DND-41 (cell line): ENCODE data around the gene F11.
"Not testable (repeated sequence)": the region's sequence is repeated elsewhere in the genome, so short reads cannot be mapped to it uniquely, and the experiment has no call there.

ENCODE experiments used
- ATAC-seq: fragments of 200-7000 bp; cut with Tn5 transposase; 3 replicates; pipeline ENCODE4 v1.9.1; 2021; ENCODE audit warnings: low read depth; ENCODE audit not compliant: insufficient read depth
- DNase-seq: peaks from one replicate; pipeline ENCODE4 v3.0.0-alpha.2; 2020
- H2AFZ ChIP-seq: 2 replicates; pipeline ENCODE4 v1.6.0; 2012; ENCODE audit warnings: low read depth, low read length
- H3K27ac ChIP-seq: 2 replicates; pipeline ENCODE4 v1.5.1; 2012; ENCODE audit warnings: low read length, inconsistent platforms
- H3K27me3 ChIP-seq: fragments of 200-600 bp; sonication (generic); 2 replicates; pipeline ENCODE4 v1.6.0; 2012; ENCODE audit warnings: low read length, mild to moderate bottlenecking, inconsistent platforms; ENCODE audit not compliant: insufficient read depth, poor library complexity
- H3K36me3 ChIP-seq: 2 replicates; pipeline ENCODE4 v1.5.1; 2012; ENCODE audit warnings: low read length, inconsistent platforms; ENCODE audit not compliant: insufficient read depth
- H3K4me1 ChIP-seq: 2 replicates; pipeline ENCODE4 v1.5.1; 2012; ENCODE audit warnings: mild to moderate bottlenecking, low read length; ENCODE audit not compliant: insufficient read depth
- H3K4me2 ChIP-seq: 2 replicates; pipeline ENCODE4 v1.6.0; 2012; ENCODE audit warnings: mild to moderate bottlenecking, moderate library complexity, low read length, inconsistent platforms; ENCODE audit not compliant: insufficient read depth
- H3K4me3 ChIP-seq, 2 experiments: fragments of 200-600 bp in 1 of 2; shearing (Covaris generic) in 1 of 2; 2 replicates each; pipeline ENCODE4 v1.5.1; 2012 to 2016; ENCODE audit warnings: inconsistent platforms in 2 of 2, low read length in 2 of 2, mild to moderate bottlenecking in 2 of 2, low read depth in 1 of 2, moderate library complexity in 1 of 2
- H3K79me2 ChIP-seq: 2 replicates; pipeline ENCODE4 v1.6.0; 2012; ENCODE audit warnings: low read length, inconsistent platforms; ENCODE audit not compliant: insufficient read depth
- H3K9ac ChIP-seq: 2 replicates; pipeline ENCODE4 v1.6.0; 2012; ENCODE audit warnings: low read depth, mild to moderate bottlenecking, inconsistent platforms, low read length, moderate library complexity
- H3K9me3 ChIP-seq: 2 replicates; pipeline ENCODE4 v1.5.1; 2012; ENCODE audit warnings: low read length, moderate library complexity, mild to moderate bottlenecking, inconsistent platforms; ENCODE audit not compliant: insufficient read depth, severe bottlenecking
- H4K20me1 ChIP-seq: 2 replicates; pipeline ENCODE4 v1.6.0; 2012; ENCODE audit warnings: low read length; ENCODE audit not compliant: insufficient read depth
- CTCF ChIP-seq: IDR thresholded peaks from 2 replicates; pipeline ENCODE4 v1.5.1; 2012; ENCODE audit warnings: borderline replicate concordance, low read length, moderate library complexity, mild to moderate bottlenecking; ENCODE audit not compliant: poor library complexity, severe bottlenecking; ENCODE audit errors: extremely low read depth
- EZH2 ChIP-seq: IDR thresholded peaks from 3 replicates; pipeline ENCODE4 v1.6.1; 2012; ENCODE audit warnings: borderline replicate concordance, low read depth, mild to moderate bottlenecking, moderate library complexity, low read length, inconsistent platforms; ENCODE audit not compliant: severe bottlenecking

Gene F11

GRCh38 chr4:186271081-186271678 is 5.2 kb downstream of the F11 start:
- DNase-seq (no peak), ATAC-seq (no peak)
- Histone ChIP-seq H3K4me2 (no peak overlapping the region), H3K36me3 (no peaks in the 10 kb centered on the region), H3K27ac (no peak overlapping the region), H3K9me3 (no peaks in the 10 kb centered on the region), H3K4me1 (no peaks in the 10 kb centered on the region), H4K20me1 (no peaks in the 10 kb centered on the region), H3K4me3 (no peak overlapping the region), H2AFZ (no peak overlapping the region), H3K9ac (no peak overlapping the region), H3K27me3 (no peaks in the 10 kb centered on the region), H3K79me2 (no peaks in the 10 kb centered on the region)
- TF ChIP-seq CTCF: no peak
- no peak for TF ChIP-seq EZH2

DNA sequence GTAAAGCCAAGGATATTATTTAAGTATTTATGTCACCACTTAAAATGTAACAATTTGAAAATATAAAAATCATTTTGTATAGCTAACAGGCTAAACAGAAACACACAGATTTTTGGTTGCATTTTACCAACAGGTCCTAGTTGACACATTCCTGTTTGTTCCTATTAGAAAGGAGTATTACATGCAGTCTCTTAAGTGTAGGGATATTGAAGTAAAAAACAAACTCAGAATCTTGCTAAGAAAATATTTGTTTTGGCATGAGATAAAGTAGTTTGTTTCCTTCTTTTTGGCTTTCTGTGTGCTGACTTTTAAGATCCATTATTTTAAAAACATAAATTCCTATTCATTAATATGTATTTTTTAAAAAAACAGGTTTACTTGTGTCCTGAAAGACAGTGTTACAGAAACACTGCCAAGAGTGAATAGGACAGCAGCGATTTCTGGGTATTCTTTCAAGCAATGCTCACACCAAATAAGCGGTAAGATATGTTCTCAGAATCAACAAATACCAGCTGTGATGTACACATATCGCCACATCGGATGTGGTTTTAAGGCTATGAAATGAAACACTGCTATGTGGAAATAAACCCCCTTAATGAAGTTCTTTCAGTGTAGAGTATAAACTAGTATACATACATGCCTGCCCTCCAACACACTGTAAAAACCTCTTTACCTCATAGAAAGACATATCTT is 6.9 kb downstream of the F11 start:
- H3K9ac ChIP-seq: no peak overlapping the region
- H3K4me1 ChIP-seq: no peaks in the 10 kb centered on the region
- H3K36me3 ChIP-seq: no peaks in the 10 kb centered on the region
- no peak overlapping the region for H3K4me2 ChIP-seq
- H3K4me3 ChIP-seq: no peak overlapping the region
- no peaks in the 10 kb centered on the region for H3K9me3 ChIP-seq
- no peaks in the 10 kb centered on the region for H4K20me1 ChIP-seq
- H3K79me2 ChIP-seq: no peaks in the 10 kb centered on the region
- no peak overlapping the region for H3K27ac ChIP-seq
- H3K27me3 ChIP-seq: no peaks in the 10 kb centered on the region
- TF ChIP-seq EZH2 (no peak), CTCF (no peak)
- no peak overlapping the region for H2AFZ ChIP-seq
- no peak for DNase-seq
- no peak for ATAC-seq

- not testable (repeated sequence) for DNase-seq, H3K27me3 ChIP-seq, H3K79me2 ChIP-seq, H3K4me2 ChIP-seq, H3K9me3 ChIP-seq, H4K20me1 ChIP-seq, H3K4me1 ChIP-seq, H3K36me3 ChIP-seq, ATAC-seq, H3K9ac ChIP-seq, H3K27ac ChIP-seq, H3K4me3 ChIP-seq, H2AFZ ChIP-seq
These were observed 7.4 kb downstream of the F11 start for GRCh38 chr4:186273392-186273789.

DNA sequence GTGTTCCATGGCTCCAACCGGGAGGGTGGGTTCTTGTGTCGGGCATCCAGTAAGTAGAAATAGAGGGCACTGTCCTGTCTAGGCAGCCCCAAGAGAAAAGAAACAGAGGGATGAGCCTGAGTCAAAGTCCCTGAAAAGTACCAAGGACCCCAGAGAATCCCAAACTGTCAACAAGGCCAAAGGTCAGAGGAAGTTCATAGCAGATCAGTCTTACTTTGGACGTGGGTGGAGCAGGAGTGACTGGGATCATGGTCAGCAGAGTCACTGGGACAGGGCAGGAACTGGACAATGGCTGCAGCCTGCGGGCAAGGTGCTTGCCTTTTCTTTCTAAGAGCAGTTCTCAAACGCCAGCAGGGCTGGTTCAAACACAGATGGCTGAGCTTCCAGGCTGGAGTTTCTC is 17.3 kb downstream of the F11 start:
- Histone ChIP-seq H3K9ac (no peak overlapping the region), H2AFZ (no peak overlapping the region), H3K9me3 (no peaks in the 10 kb centered on the region), H3K27ac (no peak overlapping the region), H3K4me2 (no peak overlapping the region), H3K27me3 (no peaks in the 10 kb centered on the region), H3K4me1 (no peaks in the 10 kb centered on the region), H3K4me3 (no peak overlapping the region), H4K20me1 (no peaks in the 10 kb centered on the region), H3K79me2 (no peaks in the 10 kb centered on the region), H3K36me3 (no peaks in the 10 kb centered on the region)
- TF ChIP-seq EZH2 (no peak), CTCF (no peak)
- no peak for ATAC-seq
- DNase-seq: no peak
